Stimulated activated CD4-positive, alpha-beta T cell treated with anti-CD3 and anti-CD28 coated beads, Interleukin-12 subunit alpha, Interleukin-12 subunit beta, amount 100 ng/mL, for 48 hours (primary cell): Measurements from ENCODE around the gene AIRE.
A peak's percentile ranks its signal among the peaks of the same experiment; 100 is the strongest.
"Not testable (repeated sequence)": the region's sequence is repeated elsewhere in the genome, so short reads cannot be mapped to it uniquely, and the experiment has no call there.

Source experiments
- DNase-seq, 3 donors: peaks; one replicate each; pipeline ENCODE4 v3.0.0-alpha.2; 2020; ENCODE audit warnings: low read depth in 2 of 3, low spot score in 1 of 3

Gene AIRE

DNA sequence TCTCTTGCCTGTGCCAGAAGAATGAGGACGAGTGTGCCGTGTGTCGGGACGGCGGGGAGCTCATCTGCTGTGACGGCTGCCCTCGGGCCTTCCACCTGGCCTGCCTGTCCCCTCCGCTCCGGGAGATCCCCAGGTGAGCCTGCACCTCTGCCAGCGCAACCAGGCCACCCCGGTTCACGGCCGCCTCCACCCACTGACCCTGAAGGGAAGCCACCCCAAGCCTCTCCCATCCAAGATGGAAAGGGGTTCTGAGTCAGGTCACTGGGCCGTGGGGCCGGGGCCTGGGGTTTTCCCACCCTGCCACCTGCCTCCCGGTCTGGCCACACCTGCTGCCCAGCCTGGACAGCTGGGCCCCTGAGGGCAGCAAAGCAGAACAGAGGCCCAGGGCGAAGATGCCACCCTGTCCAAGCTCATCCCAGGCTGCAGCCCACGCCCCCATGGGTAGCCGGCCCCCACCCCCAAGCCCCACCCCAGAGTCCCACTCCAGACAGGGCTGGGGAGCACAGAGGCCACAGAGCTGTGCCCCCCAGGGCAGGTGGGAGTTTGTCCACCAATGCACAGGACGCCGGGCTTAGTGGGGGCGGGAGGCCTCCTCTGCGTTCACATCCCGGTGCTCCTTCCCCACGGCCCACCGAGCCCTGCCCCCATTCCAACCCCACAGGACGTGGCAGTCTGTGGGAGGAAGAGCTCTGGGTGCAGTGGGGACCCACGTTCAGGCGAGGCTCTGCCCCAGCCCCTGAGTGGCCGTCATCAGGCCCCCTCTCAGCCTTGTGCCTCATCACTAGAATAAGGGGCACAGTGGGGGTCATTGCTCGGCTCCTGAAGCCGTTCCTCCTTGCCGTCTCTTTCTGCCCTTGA, 5.6 kb downstream of the AIRE start:
- DNase-seq: no peak

DNA sequence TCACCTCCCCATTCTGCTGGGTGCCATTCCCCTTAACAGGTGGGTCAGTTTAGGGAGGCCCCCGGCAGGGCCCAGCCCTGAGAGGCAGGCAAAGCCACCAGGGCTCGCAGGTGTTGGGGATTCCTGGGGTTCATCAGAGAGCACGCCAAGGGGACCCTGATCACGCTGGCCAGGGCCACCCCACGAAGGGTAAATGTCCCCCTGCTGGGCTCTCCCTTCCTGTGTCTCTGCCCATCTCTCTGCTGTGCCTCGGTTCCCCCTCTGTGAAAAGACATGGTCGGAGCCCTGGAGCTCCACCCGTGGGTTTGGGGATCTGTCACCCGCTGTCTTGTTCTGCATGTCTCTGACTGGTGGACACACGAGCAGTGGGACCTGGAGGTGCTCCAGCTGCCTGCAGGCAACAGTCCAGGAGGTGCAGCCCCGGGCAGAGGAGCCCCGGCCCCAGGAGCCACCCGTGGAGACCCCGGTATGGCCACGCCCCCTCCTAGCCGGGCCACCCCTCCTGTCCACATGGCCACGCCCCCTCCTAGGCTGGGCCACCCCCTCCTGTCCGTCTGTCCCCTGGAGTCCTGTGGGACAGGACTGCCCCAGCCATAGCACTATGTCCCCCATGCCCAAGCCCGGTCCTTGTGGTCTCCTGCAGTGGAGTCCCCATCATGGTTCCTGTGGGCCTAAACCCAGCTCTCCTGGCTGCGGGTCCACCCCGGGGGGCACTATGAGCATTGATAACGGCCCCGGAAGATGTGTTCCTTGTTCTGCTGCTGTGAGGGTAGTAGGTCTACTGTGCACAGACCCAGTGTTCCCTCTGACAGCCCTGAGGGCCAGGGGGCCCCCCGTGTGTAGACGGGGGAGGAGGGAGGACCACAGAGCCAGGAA, 6.5 kb downstream of the AIRE start:
- DNase-seq: no peak

DNA sequence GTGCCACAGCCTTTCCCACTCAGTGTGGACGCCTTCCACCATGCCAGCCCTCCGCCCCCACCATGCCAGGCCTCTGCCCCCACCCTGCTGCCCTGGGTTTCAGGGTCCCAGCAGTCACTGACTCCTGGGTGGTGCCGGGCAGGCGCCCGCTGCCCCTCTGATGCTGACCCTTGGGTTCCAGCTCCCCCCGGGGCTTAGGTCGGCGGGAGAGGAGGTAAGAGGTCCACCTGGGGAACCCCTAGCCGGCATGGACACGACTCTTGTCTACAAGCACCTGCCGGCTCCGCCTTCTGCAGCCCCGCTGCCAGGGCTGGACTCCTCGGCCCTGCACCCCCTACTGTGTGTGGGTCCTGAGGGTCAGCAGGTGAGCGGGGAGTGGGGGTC, 7.1 kb downstream of the AIRE start:
- DNase-seq: no peak

DNA sequence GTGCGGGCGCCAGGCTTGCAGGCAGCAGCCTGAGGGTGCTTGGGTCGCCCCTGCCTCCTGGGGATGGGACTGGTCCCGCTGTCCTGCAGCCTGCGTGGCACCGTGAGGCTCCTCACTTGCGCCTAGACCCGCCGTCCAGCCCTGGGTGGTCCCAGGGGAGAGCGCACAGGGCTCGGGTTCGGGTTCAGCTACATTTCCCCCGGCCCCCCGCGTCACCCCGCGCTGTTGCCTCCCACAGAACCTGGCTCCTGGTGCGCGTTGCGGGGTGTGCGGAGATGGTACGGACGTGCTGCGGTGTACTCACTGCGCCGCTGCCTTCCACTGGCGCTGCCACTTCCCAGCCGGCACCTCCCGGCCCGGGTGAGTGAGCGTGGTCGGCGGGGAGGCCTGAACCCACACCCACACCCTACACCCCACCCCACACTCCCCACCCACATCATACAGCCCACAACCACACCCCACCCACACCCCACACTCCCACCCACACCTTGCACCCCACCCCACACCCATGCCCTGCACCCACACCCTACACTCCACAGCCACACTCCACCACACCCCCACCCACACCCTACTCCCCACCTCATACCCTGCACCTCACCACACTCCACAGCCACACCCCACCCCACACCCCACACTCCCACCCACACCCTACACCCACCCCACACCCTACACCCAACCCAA, 8.0 kb downstream of the AIRE start:
- DNase-seq: no peak

DNA sequence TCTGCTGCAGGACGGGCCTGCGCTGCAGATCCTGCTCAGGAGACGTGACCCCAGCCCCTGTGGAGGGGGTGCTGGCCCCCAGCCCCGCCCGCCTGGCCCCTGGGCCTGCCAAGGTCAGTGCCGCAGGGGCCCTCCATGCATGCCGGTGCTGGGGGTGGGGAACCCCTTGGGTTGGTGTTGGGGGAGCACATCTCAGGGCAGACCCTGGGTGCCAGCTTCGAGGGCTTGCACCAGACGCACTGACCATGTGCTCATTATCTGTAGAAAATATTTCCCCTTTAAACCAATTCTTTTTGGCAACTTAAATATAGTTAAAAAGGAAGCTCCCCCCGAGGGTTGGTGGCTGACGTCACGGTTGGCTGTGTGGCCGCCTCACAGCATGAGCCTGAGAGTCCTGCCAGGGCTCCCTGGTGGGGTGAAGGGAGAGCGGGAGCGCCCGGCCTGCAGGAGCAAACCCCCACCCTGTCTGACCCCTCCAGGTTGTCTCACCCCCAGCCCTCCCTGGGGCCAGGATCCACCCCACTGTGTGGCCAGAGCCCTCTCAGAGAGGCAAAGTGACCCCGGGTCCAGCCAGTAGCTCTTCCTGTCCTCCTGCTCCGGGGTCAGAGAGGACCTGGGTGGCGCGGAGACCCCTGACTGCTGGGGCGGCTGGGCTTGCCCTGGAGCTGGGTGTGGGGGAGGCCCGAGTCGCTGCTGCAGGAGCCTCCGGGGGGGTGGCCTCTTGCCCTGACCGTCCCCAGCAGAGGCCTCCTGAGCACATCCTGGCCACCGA, 8.9 kb downstream of the AIRE start:
- no peak for DNase-seq

DNA sequence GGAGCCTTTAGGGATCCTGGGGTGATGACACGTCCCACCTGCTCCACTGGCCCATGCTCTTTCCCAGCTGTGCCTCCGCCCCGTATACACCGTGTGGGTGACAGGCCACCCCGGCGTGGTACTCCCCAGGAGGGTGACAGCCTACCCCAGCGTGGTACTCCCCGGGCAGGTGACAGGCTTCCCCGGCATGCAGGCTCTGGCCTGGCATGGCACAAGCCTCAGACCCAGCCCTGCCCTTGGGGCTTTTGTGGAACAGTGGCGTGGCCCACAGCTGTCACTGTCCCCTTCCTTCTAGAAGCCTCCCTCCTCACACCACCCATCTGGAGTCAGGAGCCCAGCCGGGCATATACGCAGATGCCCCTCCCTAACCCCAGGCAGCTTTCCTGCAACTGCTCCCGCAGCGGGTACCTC, 9.5 kb downstream of the AIRE start:
- DNase-seq: no peak

DNA sequence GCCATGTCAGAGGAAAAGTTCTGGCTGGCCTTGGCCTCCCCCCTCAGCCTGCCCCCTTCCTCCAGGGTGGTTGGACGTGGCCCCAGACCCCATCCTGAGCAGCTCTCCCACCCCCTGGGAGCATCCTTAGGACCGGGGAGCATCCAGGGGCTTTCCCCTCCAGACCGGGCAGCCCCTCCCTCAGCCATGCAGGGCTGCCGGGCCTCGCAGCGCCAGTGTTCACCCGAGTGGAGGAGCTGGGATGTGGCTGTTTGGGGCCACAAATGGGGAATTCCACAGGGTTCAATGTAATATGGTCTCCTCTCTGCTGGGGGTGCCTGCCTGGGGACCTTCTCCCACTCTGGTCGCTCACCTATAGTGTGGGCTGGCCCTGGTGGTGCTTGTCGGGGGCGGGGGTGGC, 10.0 kb downstream of the AIRE start:
- DNase-seq: no peak

DNA sequence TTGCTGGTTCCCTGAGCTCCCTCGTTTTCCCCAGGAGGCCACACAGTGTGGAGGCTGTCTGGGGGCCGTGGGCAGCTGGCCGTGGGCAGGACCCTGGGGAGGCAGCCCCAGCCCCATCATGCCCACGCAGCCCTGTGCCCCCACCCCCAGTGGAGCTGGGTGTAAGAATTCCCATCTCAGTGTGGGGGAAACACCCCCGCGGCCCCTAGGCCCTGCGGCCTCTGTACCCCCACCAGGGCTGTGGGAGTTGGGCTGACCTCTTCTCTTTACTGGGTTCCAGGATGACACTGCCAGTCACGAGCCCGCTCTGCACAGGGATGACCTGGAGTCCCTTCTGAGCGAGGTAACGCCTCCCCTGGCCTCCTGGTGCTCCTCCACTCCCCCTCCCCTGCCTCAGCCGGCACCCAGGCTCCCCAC, 10.4 kb downstream of the AIRE start:
- DNase-seq: no peak

DNA sequence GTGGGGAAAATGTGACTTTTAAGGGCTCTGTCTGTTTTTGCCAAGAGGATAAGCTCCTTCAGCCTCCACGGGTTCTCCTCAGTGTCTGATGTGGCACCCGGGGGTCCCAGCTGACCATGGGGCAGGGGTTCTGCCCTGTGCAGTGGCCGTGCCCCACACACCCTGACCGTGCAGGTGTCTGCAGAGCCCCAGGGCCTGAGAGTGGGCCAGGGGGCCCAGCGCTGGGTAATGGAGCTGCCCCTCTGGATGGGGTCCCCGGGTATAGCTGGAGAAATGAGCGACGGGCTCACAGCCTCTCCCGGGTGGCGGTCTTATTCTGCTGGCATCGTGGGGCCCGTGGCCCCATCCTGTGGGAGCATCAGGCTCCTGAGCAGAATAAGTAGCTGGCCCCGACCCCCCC, 11.2 kb downstream of the AIRE start:
- no peak for DNase-seq

DNA sequence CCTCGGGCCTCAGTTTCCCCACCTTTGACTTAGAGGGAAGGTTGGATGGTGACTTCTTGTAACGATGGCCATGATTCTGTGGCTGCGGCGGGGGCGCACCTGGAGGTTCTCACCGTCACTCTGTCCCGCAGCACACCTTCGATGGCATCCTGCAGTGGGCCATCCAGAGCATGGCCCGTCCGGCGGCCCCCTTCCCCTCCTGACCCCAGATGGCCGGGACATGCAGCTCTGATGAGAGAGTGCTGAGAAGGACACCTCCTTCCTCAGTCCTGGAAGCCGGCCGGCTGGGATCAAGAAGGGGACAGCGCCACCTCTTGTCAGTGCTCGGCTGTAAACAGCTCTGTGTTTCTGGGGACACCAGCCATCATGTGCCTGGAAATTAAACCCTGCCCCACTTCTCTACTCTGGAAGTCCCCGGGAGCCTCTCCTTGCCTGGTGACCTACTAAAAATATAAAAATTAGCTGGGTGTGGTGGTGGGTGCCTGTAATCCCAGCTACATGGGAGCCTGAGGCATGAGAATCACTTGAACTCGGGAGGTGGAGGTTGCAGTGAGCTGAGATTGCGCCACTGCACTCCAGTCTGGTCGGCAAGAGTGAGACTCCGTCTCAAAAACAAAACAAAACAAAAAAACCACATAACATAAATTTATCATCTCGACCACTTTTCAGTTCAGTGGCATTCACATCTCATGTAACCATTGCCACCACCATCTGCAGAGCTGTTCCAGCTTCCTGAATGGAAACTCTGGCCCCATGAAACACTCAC, 12.0 kb downstream of the AIRE start:
- peak; percentile 57 to 73 (median 72) for DNase-seq

DNA sequence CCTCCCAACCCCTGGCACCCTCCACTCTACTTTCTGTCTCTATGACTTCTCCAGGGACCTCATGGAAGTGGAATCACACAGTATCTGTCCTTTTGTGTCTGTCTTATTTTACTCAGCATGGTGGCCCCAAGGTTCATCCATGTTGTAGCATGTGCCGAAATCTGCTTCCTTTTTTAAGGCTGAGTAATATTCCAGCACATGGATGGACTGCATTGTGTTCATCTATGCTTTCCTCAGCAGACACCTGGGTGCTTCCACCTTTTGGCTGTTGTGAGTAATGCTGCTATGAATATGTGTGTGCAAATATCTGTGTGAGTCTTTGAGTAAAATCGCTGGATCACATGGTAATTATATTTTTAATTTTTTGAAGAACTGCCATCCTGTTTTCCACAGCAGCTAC, 12.6 kb downstream of the AIRE start:
- no peak for DNase-seq

DNA sequence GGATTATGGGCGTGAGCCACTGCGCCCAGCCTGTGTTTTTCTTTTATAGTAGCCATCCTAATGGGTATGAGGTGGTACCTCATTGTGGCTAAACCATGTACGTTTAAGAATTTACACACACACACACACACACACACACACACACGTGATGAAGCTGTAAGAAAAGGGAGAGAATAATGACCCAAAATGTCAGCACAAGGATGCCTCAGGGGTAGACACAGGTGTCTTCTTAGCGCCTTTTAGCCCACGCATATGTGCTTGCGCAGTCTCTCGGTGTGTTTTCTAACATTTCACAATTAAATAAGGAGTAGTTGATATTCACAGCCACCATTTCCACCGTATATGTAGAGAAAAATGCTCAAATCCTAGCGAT, 13.4 kb downstream of the AIRE start:
- no peak for DNase-seq

DNA sequence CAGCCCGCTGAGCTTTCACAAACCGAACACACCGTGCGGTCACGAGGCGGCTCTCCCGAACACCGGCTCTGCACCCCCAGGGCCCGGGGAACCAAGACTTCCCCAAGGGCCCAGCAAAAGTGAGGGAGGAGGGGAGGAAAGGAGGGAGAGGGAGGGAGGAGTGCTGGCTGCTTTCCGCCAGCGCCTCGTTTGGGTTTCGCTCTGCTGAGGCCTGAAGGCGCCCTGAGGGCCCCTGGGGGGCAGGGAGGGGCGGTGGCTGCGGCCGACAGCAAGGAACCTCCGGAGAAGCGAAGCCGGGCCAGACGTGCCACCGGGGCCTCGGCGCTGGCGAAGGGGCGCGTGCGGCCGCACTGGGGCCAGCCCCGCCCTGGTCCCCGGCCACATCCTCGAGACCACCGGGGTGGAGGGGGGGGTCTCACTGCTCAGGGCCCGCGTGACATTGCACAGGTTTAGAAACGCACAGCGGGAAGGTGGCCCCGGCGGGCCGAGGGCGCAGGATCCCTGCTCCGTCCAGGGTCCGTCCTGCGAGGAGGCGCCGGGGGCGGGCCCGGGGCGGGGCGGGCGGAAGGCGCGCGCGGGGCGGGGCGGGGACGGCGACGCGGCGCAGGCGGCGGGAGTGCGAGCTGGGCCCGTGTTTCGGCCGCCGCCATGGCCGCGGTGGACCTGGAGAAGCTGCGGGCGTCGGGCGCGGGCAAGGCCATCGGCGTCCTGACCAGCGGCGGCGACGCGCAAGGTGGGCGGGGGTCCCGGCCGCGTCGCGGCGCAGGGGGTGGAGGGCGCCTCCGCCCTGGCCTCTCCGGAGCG, 14.0 kb downstream of the AIRE start, which contains the start of gene PFKL:
Gene PFKL, plus strand, starts transcription at position 596 of the 804 bp plus-strand sequence. Its CDS starts 53 bp downstream, at position 649.
- DNase-seq: peak; percentile 42 to 66 (median 52)

DNA sequence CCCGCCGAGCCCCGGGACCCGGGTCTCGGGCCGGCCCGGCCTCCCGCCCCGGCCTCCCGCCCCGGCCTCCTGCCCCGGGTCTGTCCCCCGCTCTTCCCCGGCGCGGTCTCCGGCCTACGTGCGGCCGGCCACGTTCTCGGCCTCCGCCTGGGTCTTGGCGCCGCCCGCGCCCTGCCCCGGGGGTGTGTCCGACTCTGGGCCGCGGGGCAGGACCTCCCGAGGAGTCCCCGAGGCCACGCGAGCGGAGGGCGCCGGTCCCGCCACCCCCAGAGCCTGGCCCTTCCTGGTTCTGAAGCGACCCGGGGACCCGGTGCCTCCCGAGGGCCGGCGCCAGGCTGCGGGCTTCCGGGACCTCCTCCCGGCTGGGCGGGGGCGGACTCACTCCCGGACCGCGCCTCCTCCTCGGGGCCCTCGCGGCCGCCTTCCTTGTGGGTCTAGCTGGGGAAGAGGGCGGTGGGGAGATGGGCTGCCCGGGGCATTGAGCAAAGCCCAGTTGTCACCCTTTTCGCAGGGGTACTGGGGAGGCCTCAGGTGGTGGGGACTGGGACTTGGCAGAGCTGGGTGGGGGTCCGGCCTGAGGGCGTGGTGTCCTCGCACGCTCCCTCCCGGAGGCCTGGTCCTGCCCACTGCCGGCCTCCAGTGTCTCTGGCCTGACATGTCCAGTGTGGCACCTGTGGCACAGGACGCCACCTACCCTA, 14.7 kb downstream of the AIRE start:
- peak in 2 of 3 donors; percentile 22 to 60 for DNase-seq

DNA sequence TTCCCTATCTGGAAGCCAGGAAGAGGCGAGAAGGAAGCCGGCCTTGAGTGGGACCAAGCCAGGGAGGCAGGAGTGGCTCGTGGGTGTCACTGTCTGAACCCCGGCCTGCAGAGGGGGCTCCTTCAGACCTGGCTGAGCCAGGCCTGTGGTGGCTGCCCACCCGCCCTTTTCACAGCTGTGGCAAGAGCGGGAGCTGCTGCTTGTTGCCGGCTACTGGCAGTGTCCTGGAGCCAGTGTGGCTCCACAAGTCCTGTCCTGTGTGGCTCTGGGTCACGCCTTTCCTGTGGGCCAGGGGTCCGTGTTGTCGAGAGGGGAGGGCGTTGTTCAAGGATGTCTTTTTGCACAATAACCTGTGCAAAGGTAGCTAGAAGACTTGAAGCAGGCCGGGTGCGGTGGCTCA, 15.5 kb downstream of the AIRE start:
- DNase-seq: no peak

DNA sequence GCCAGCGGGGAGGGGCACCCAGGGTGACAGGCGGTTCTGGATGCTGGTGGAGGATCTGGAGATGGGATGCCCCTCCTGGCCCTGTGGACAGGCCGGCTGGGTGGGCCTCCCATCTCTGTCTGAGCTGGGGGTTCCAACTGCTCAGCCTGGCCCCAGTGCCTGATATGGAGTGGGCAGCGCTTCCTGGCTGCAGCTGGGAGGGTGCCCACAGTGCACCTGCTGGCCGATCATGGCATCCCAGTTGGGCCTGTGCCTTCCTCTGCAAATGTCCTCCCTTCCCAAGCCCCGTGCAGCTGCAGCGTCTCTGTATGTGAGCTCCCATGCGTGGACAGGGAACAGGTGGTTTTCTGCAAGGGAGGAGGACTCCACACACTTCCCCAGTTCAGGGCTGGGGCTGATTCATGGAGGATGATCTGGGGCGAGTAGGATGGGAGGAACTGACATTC, 16.3 kb downstream of the AIRE start:
- no peak for DNase-seq

DNA sequence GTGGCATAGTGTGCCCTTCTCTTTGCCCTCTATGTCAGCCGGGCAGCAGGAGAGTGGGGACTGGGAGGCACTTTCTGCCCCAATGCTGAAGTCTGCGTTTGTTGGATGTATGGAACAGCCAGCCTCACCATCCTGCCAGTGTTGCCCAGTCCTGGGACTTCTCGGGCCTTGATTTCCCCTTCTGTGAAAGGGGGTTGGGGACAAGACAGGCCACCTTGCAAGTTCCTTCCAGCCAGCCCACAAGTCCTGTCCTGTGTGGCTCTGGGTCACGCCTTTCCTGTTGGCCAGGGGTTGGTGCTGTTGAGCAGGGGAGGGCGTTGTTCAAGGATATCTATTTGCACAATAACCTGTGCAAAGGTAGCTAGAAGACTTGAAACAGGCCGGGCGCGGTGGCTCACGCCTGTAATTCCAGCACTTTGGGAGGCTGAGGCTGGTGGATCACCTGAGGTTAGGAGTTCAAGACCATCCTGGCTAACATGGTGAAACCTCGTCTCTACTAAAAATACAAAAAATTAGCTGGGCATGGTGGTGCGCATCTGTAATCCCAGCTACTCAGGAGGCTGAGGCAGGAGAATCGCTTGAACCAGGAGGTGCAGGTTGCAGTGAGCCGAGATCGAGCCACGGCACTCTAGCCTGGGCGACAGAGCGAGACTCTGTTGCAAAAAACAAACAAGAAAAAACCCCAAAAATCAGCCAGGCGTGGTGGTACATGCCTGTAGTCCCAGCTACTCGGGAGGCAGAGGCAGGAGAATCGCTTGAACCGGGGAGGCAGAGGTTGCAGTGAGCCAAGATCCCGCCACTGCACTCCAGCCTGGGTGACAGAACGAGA, 17.1 kb downstream of the AIRE start:
- not testable (repeated sequence) for DNase-seq
